Lower lobe of right lung (tissue), 2 donors: ENCODE measurements around the gene RIPOR3. TPM values are rescaled to one million over a fixed set of nuclear protein-coding genes. Genes with fewer than 3 reads are reported as not detected.
A peak's percentile ranks its signal among the peaks of the same experiment; 100 is the strongest.

Experiments
- ATAC-seq, 2 donors: fragments of 200-7000 bp; cut with Tn5 transposase; one replicate each; pipeline ENCODE4 v1.9.1; 2020 to 2022; ENCODE audit warnings: mild to moderate bottlenecking in 2 of 2, moderate library complexity in 2 of 2
- DNase-seq: peaks from one replicate; pipeline ENCODE4 v3.0.0-alpha.2; 2020
- H3K27ac ChIP-seq: fragments of 200-600 bp; one replicate; pipeline ENCODE4 v1.8.0; 2022
- H3K27me3 ChIP-seq: fragments of 200-600 bp; one replicate; pipeline ENCODE4 v1.8.0; 2022; ENCODE audit warnings: low read depth
- H3K36me3 ChIP-seq: fragments of 200-600 bp; one replicate; pipeline ENCODE4 v1.8.0; 2022; ENCODE audit warnings: mild to moderate bottlenecking
- H3K4me1 ChIP-seq: fragments of 200-600 bp; one replicate; pipeline ENCODE4 v1.8.0; 2022
- H3K4me3 ChIP-seq: fragments of 200-600 bp; one replicate; pipeline ENCODE4 v1.8.0; 2022; ENCODE audit warnings: mild to moderate bottlenecking
- H3K9me3 ChIP-seq: fragments of 200-600 bp; one replicate; pipeline ENCODE4 v1.8.0; 2022
- intact Hi-C: fragments of 100-400 bp; cut with DNase I; formaldehyde crosslinking; loops from one replicate; pipeline ENCODE4 v1.11.0; 2022
- total RNA-seq: library from RNA; stranded (reverse); fragmentation: NEBNext Ultra II Directional; extraction: Animal tissue kit (Norgen Biotek cat#: 25700); gene quantifications from one replicate; pipeline ENCODE4 v1.2.1, GENCODE V29; 2021
- TF ChIP-seq, protein P1 (sequence below): fragments of 200-600 bp; IDR thresholded peaks from one replicate; pipeline ENCODE4 v1.8.0; 2022; ENCODE audit warnings: antibody characterized with exemption, mild to moderate bottlenecking
- donor health status: DM: no; HTN: yes; CAD: no; lungs with severe emphysema.

Gene RIPOR3
- total RNA-seq, 1 donor from 2014 or later: 11.0 TPM

DNA sequence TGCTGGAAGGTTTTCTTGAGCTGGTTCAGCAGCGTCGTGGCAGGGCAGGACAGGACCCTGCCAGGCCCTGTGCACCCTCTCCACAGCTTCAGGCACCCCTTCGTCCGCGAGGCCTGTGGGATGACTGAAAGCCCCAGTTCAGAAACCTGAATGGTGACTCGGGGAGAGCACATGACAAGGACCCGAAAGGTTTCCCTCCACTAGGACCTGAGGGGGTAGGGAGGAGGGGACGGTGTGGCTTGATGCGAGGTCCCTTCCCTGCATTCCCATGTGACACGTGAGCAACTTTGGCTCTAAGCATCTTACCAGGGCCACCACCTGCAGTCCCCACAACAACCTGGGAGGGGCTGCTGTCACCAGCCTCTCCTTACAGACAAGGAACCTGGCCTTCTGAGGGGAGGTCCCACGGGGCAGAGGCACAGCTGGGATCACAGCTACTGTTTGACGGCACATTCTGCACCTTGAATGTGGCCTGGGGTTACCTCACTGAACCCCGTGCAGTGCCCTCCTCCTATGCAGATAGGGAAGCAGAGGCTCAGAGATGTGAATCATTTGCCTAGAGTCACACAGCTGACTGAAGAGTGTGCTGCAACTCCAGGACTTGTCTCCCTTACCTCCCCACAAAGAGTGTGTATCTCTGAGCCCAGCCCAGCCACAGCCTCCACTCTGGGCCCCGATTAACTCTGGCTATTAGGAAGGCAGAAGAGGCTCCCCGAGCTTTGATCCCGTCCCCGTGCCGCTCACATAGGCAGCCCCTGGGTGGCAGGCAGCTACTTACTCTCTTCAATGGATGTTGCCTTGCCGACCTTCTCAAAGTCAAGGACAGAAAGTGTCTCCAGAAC lies 96.5 kb downstream of the RIPOR3 start:
- intact Hi-C loops: no loop called here
- H3K4me1 ChIP-seq: peaks cover 28% of the 10 kb centered on the region
- DNase-seq: no peak

DNA sequence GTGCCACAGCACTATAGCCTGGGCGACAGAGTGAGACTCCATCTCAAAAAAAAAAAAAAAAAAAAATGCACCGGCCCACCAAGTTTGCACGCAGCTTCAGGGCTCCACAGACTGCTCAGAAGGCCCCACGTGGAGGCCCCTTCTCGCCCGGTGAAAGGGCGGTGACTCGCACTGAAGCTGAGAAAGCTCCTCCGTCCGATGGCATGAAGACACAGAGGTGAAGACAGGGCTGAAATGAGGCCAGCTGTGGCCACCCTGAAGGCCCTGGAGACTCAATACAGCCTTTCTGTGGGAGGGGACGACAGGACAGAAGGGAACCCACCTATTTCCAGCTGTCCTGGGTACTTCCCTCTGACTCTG lies 97.1 kb downstream of the RIPOR3 start:
- H3K27ac ChIP-seq: no peak overlapping the region
- TF ChIP-seq, protein P1, sequence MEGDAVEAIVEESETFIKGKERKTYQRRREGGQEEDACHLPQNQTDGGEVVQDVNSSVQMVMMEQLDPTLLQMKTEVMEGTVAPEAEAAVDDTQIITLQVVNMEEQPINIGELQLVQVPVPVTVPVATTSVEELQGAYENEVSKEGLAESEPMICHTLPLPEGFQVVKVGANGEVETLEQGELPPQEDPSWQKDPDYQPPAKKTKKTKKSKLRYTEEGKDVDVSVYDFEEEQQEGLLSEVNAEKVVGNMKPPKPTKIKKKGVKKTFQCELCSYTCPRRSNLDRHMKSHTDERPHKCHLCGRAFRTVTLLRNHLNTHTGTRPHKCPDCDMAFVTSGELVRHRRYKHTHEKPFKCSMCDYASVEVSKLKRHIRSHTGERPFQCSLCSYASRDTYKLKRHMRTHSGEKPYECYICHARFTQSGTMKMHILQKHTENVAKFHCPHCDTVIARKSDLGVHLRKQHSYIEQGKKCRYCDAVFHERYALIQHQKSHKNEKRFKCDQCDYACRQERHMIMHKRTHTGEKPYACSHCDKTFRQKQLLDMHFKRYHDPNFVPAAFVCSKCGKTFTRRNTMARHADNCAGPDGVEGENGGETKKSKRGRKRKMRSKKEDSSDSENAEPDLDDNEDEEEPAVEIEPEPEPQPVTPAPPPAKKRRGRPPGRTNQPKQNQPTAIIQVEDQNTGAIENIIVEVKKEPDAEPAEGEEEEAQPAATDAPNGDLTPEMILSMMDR: no peak
- no peak overlapping the region for H3K4me3 ChIP-seq
- peaks cover 6% of the 10 kb centered on the region for H3K36me3 ChIP-seq
- intact Hi-C loops: no loop called here
- H3K4me1 ChIP-seq: peaks cover 28% of the 10 kb centered on the region
- H3K27me3 ChIP-seq: no peaks in the 10 kb centered on the region
- ATAC-seq: no peak
- H3K9me3 ChIP-seq: no peaks in the 10 kb centered on the region
- no peak for DNase-seq

More for the DNA sequence above, 96.5 kb downstream of the RIPOR3 start:
- H3K4me3 ChIP-seq: no peak overlapping the region
- no peaks in the 10 kb centered on the region for H3K36me3 ChIP-seq
- H3K9me3 ChIP-seq: no peaks in the 10 kb centered on the region
- H3K27me3 ChIP-seq: no peaks in the 10 kb centered on the region
- no peak overlapping the region for H3K27ac ChIP-seq
- TF ChIP-seq, protein P1: no peak
- peak; percentile 4 to 12 for ATAC-seq

DNA sequence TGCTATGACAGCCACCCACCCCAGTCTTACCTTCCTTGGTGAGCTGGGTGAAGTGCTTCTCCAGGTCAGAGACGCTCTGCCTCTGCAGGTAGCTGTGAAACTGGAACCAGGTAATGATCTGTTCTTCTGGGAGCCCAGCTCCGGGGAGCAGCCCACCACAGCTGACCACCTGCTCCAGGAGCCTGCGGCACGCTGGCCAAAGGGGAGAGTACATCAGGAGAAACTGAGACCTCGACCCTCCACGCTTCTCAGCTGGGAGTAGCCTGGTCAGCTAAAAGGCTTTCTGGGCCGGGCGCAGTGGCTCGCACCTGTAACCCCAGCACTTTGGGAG lies 98.4 kb downstream of the RIPOR3 start:
- ATAC-seq: no peak
- peak overlapping the region; percentile 18 for H3K27ac ChIP-seq
- DNase-seq: no peak

DNA sequence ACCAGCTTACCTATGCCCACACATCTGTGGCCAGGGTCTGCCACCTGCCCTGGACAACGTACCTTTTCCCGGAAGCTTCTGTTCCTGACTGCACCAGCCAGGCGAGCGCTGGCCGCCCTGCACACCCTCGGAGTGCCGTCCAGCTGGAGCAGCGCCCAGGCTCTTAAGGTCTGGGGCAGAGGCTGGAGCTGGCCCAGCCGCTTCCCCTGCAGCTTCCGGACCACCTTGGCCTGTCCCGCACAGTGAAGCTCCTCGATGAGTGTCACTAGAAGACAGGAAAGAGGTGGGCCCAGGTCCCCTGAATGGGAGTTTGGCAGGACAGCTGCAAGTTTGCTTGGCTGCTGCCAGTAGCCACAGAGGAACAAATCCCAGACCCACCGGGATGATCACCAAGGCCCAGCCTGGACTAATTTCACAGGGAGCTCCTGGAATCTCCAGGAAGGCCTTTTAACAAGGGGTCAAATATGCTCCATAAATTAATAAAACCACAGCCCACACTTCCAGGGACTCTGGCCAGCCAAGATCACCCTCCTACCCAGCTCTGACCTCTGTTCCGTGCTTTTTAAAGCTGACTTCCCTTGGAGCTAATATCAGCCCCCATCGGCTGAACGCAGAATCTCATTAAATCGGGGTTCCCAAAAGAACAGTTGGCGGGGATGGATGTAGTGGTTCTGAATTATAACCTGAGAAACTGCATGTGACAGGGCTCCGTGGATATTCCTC lies 98.9 kb downstream of the RIPOR3 start:
- no peaks in the 10 kb centered on the region for H3K9me3 ChIP-seq
- TF ChIP-seq, protein P1: no peak
- no peak overlapping the region for H3K4me3 ChIP-seq
- H3K36me3 ChIP-seq: peaks cover 20% of the 10 kb centered on the region
- peaks cover 28% of the 10 kb centered on the region for H3K4me1 ChIP-seq
- peak; percentile 41 to 53 for ATAC-seq
- peak; percentile 81 for DNase-seq
- H3K27me3 ChIP-seq: no peaks in the 10 kb centered on the region
- H3K27ac ChIP-seq: peak overlapping the region; percentile 18
- intact Hi-C loops: no loop called here

More for the DNA sequence above, 98.4 kb downstream of the RIPOR3 start:
- Histone ChIP-seq H3K4me3 (no peak overlapping the region), H3K9me3 (no peaks in the 10 kb centered on the region), H3K4me1 (peaks cover 28% of the 10 kb centered on the region), H3K36me3 (peaks cover 15% of the 10 kb centered on the region), H3K27me3 (no peaks in the 10 kb centered on the region)
- intact Hi-C loops: no loop called here
- TF ChIP-seq, protein P1: no peak

DNA sequence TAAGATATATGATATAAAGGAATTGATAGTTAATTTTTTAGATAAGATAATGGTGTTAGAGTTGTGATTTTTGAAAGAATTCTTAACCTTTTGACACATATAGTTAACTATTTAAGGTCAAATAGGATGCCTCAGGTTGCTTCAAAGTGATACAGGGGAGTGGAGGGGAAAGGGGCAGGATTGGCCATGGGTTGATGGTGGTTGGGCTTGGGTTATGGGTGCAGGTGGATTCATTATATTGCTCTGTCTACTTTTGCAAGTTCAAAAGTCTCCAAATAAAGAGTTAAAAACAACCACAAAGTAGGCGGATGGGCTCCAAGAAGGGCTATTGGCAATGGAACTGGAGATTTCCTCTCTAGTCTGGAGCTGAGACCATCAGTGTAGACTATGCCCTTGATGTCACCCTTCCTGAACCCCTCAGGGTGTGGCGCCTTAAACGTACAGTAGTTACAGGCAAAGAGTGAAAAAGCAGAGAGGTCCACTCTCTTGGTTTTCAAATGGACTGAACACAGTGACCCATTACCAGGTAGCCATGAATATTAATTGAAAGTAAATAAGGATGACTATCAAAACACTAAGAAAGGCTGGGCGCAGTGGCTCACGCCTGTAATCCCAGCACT lies 100.0 kb downstream of the RIPOR3 start:
- H3K9me3 ChIP-seq: no peaks in the 10 kb centered on the region
- H3K27me3 ChIP-seq: no peaks in the 10 kb centered on the region
- H3K4me1 ChIP-seq: peaks cover 24% of the 10 kb centered on the region
- intact Hi-C loops: no loop called here
- no peak overlapping the region for H3K4me3 ChIP-seq
- ATAC-seq (no peak), DNase-seq (no peak)
- no peak overlapping the region for H3K27ac ChIP-seq
- H3K36me3 ChIP-seq: peaks cover 31% of the 10 kb centered on the region
- TF ChIP-seq, protein P1: no peak
